ENCODE data around the gene SCPEP1. TPM values are rescaled to one million over a fixed set of nuclear protein-coding genes. Genes with fewer than 3 reads are reported as not detected.
A peak's percentile ranks its signal among the peaks of the same experiment; 100 is the strongest.

Gene SCPEP1
- total RNA-seq, 4 donors from 2014 or later = 13.1 to 39.7 (median 20.3) TPM

DNA sequence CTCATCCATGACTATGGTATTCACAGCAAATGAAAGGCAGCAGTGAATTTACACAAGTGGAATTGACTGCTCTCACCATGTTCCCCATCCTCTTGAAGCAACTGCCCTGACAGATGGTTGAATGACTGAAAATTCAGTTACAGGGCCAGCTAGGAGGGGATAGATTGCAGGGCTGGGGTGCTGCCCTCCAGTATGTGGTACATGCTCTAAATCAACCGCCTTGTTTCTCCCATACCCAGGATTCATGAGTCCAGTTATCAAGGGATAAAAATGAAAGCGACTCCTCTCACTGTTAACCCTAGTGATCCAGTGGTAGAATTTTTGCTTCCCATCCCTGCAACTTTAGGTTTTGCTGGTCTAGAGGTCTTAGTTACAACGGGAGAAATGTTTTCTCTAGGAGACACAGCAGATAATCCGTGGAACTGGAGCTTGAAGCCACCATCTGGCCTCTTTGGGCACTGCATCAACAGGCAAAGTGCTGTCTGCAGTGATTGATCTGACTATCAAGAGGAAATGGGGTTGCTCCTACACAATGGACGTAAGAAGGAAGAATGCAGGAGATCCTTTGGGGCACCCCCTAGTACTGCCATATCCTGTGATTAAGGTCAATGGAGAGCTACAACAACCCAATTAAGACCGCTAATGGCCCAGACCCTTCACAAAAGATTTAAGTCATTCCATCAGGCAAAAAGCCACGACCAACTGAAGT lies 32.0 kb downstream of the SCPEP1 start:
- intact Hi-C loops (cut with DNase I; ENCODE audit: low total_unique reads) (loop anchor here (10.0 kb wide), 2 partner anchors 45 to 105 kb away; no protein-coding TSS in a partner anchor), in situ Hi-C loops (cut with MboI; ENCODE audit: low pct_ligation_motif_present in 1 of 4, low pct_unique_long_range_greater_than_20kb in 1 of 4, low sequenced_read_pairs in 3 of 4) (no loop called here)
- H3K27me3 ChIP-seq = no peaks in the 10 kb centered on the region
- H3K36me3 ChIP-seq = peaks cover 0 to 4% (median 0%) of the 10 kb centered on the region in 4 donors
- DNase-seq = peak; percentile 73
- H3K27ac ChIP-seq = no peak overlapping the region
- no peak overlapping the region for H3K4me3 ChIP-seq
- WGBS, 2 donors (ENCODE audit: low coverage in 1 of 2) = 17 to 28% methylated on average over 1 to 7 of the region's 7 CpGs
- H3K4me1 ChIP-seq = peaks cover 0 to 7% (median 0%) of the 10 kb centered on the region in 4 donors
- TF ChIP-seq, protein P1, sequence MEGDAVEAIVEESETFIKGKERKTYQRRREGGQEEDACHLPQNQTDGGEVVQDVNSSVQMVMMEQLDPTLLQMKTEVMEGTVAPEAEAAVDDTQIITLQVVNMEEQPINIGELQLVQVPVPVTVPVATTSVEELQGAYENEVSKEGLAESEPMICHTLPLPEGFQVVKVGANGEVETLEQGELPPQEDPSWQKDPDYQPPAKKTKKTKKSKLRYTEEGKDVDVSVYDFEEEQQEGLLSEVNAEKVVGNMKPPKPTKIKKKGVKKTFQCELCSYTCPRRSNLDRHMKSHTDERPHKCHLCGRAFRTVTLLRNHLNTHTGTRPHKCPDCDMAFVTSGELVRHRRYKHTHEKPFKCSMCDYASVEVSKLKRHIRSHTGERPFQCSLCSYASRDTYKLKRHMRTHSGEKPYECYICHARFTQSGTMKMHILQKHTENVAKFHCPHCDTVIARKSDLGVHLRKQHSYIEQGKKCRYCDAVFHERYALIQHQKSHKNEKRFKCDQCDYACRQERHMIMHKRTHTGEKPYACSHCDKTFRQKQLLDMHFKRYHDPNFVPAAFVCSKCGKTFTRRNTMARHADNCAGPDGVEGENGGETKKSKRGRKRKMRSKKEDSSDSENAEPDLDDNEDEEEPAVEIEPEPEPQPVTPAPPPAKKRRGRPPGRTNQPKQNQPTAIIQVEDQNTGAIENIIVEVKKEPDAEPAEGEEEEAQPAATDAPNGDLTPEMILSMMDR (IDR thresholded peaks at IDR 0.05) = peak; percentile 70 to 79 (median 73)
- TF ChIP-seq EP300 (IDR thresholded peaks at IDR 0.05; ENCODE audit: low read depth) (no peak), POLR2A (IDR thresholded peaks at IDR 0.05) (no peak), POLR2AphosphoS5 (IDR thresholded peaks at IDR 0.05) (no peak)
- no peaks in the 10 kb centered on the region for H3K9me3 ChIP-seq

DNA sequence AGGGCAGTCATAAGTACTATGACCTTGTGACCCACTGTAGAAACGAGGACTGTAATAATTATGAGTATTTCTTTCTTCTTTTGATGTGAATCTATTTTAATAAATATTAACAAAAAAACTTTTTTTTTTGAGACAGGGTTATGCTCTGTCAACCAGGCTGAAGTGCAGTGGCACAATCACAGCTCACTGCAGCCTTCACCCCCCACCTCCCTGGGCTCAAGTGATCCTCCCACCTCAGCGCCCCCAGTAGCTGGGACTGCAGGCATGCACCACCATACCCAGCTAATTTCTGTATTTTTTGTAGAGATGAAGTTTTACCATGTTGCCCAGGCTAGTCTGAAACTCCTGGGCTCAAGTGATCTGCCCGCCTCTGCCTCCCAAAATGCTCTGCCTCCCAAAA lies 32.6 kb downstream of the SCPEP1 start:
- no peaks in the 10 kb centered on the region for H3K9me3 ChIP-seq
- in situ Hi-C loops (cut with MboI; ENCODE audit: low pct_ligation_motif_present in 1 of 4, low pct_unique_long_range_greater_than_20kb in 1 of 4, low sequenced_read_pairs in 3 of 4) = no loop called here
- intact Hi-C loops (cut with DNase I; ENCODE audit: low total_unique reads) = no loop called here
- no peaks in the 10 kb centered on the region for H3K27me3 ChIP-seq
- TF ChIP-seq POLR2A (IDR thresholded peaks at IDR 0.05) (no peak), EP300 (IDR thresholded peaks at IDR 0.05; ENCODE audit: low read depth) (no peak), POLR2AphosphoS5 (IDR thresholded peaks at IDR 0.05) (no peak)
- TF ChIP-seq, protein P1 (IDR thresholded peaks at IDR 0.05) = no peak
- H3K4me1 ChIP-seq = peaks cover 0 to 7% (median 0%) of the 10 kb centered on the region in 4 donors
- DNase-seq = no peak
- peaks cover 0 to 4% (median 0%) of the 10 kb centered on the region in 4 donors for H3K36me3 ChIP-seq
- H3K4me3 ChIP-seq = no peak overlapping the region
- no peak overlapping the region for H3K27ac ChIP-seq
- 55 to 62% methylated on average over 2 to 3 of the region's 3 CpGs for WGBS, 2 donors (ENCODE audit: low coverage in 1 of 2)

DNA sequence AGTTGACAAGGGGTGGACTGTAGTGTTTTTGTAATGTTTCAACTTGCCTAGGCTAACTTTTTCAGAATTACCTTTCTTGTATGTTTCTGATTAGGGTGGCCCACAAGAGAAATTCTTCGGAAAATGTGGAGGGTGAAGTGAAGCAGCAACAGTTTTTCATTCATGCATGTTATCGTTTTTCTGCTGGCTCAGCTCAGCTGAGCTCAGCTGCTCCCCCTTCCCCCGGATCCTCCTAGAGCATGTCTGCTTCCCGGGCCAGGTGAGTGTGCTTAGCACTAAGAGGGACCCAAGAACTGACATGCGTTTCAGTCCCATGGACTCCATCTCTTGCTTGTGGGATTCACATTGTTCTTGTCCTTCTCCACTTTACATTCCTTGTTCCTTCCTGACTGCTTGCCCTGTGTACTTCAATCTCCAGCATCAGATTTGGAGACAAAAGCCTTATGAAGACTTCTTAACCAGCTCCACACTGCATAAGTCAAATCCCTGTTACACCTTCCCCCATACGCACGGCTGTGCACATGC lies 33.6 kb downstream of the SCPEP1 start:
- no peak for DNase-seq
- Histone ChIP-seq H3K9me3 (no peaks in the 10 kb centered on the region), H3K4me1 (peaks cover 0 to 7% (median 0%) of the 10 kb centered on the region in 4 donors), H3K27me3 (no peaks in the 10 kb centered on the region), H3K27ac (no peak overlapping the region), H3K36me3 (no peaks in the 10 kb centered on the region), H3K4me3 (no peak overlapping the region)
- intact Hi-C loops (cut with DNase I; ENCODE audit: low total_unique reads) = no loop called here
- in situ Hi-C loops (cut with MboI; ENCODE audit: low pct_ligation_motif_present in 1 of 4, low pct_unique_long_range_greater_than_20kb in 1 of 4, low sequenced_read_pairs in 3 of 4) = no loop called here
- WGBS, 2 donors (ENCODE audit: low coverage in 1 of 2) = 81 to 82% methylated on average over 3 to 7 of the region's 7 CpGs
- TF ChIP-seq EP300 (IDR thresholded peaks at IDR 0.05; ENCODE audit: low read depth) = no peak
- no peak for TF ChIP-seq POLR2AphosphoS5 (IDR thresholded peaks at IDR 0.05)
- TF ChIP-seq POLR2A (IDR thresholded peaks at IDR 0.05) = no peak
- TF ChIP-seq, protein P1 (IDR thresholded peaks at IDR 0.05) = no peak

DNA sequence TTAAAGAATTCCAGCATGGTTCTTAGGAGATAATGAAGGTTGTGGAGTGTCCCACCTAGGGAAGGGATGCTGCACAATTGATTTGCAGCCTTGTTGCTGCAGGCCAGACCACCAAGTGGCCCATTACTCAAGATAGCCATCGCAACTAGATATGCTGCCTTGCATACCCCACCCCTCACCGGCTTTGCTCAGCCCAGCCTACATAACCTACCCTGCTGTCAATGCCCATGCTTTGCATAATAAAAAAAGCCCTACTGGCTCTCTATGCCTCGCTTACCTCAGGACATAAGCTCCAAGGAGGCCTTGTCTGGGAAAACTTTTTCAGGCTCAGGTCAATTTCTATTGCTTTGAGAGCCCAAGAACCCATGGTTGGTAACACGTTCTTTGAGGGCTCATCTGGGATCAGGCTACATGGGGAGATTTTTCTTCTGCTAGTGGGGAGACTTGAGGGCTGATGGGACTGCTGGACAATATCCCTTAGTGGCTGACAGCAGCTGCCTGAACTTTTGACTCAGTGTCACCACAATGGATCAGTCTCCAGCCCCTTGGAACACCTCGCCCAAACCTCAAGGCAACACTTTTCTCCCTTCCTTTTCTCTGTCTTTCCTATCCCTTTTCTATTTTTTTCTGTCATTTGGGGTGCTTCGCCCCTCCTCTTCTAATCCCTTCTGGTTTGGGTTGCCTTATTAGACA lies 38.3 kb downstream of the SCPEP1 start:
- in situ Hi-C loops (cut with MboI; ENCODE audit: low pct_ligation_motif_present in 1 of 4, low pct_unique_long_range_greater_than_20kb in 1 of 4, low sequenced_read_pairs in 3 of 4) (no loop called here), intact Hi-C loops (cut with DNase I; ENCODE audit: low total_unique reads) (no loop called here)
- H3K4me1 ChIP-seq = peaks cover 0 to 6% (median under 1%) of the 10 kb centered on the region in 4 donors
- no peaks in the 10 kb centered on the region for H3K36me3 ChIP-seq
- no peak for DNase-seq
- H3K27me3 ChIP-seq = no peaks in the 10 kb centered on the region
- TF ChIP-seq POLR2A (IDR thresholded peaks at IDR 0.05) = no peak
- TF ChIP-seq EP300 (IDR thresholded peaks at IDR 0.05; ENCODE audit: low read depth) = no peak
- TF ChIP-seq, protein P1 (IDR thresholded peaks at IDR 0.05) = no peak
- no peak for TF ChIP-seq POLR2AphosphoS5 (IDR thresholded peaks at IDR 0.05)
- no peak overlapping the region for H3K4me3 ChIP-seq
- no peak overlapping the region for H3K27ac ChIP-seq
- WGBS, 2 donors (ENCODE audit: low coverage in 1 of 2) = 81 to 92% methylated on average over 2 to 6 of the region's 6 CpGs
- no peaks in the 10 kb centered on the region for H3K9me3 ChIP-seq

Data from transverse colon (tissue), 4 donors.